PFSK-1 (cell line): ENCODE results near the gene PRKRIP1.

ENCODE experiments used
- FOXP2 ChIP-seq: optimal IDR thresholded peaks from 2 replicates; pipeline ENCODE3; 2011; ENCODE audit warnings: borderline replicate concordance, control low read depth, inconsistent platforms; ENCODE audit not compliant: insufficient read depth; ENCODE audit errors: extremely low read length, extremely low read depth
- POLR2AphosphoS5 ChIP-seq: IDR thresholded peaks from 2 replicates; pipeline ENCODE4 v1.6.1; 2012; ENCODE audit warnings: low read depth, mild to moderate bottlenecking, control low read depth, low read length, moderate library complexity
- TAF1 ChIP-seq: IDR thresholded peaks from 2 replicates; pipeline ENCODE4 v1.6.1; 2012; ENCODE audit warnings: low read length, control low read depth, borderline replicate concordance; ENCODE audit not compliant: insufficient read depth

GRCh38 chr7:102417105-102417504, 20.9 kb downstream of the PRKRIP1 start:
- TF ChIP-seq TAF1: no peak
- TF ChIP-seq POLR2AphosphoS5: no peak
- no peak for TF ChIP-seq FOXP2
